IPS-18c (cell line): ENCODE measurements around the gene UCK2.

Source experiments
- H3K4me3 ChIP-seq: 2 replicates; pipeline ENCODE4 v1.7.0; 2013; ENCODE audit warnings: low read depth, mild to moderate bottlenecking, low read length, moderate library complexity; ENCODE audit not compliant: insufficient read depth
- H3K9me3 ChIP-seq: one replicate; pipeline ENCODE4 v1.6.1; 2013; ENCODE audit warnings: mild to moderate bottlenecking, low read length, moderate library complexity; ENCODE audit not compliant: control insufficient read depth, insufficient read depth

The UCK2 gene

DNA sequence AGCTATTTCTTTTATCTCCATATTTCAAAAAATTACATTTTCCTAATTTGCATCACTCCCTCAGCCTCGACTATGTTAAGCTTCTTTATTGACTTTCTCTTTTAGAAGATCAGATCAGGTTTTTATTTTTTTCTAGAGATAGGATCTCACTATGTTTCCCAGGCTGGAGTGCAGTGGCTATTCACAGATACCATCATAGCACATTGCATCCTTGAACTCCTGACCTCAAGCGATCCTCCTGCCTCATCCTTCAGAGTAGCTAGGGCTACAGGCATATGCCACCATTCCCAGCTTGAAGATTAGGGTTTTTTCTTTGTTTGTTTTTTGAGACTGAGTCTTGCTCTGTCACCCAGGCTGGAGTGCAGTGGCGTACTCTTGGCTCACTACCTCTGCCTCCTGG lies 20.1 kb downstream of the UCK2 start:
- H3K9me3 ChIP-seq = no peaks in the 10 kb centered on the region
- H3K4me3 ChIP-seq = no peak overlapping the region

DNA sequence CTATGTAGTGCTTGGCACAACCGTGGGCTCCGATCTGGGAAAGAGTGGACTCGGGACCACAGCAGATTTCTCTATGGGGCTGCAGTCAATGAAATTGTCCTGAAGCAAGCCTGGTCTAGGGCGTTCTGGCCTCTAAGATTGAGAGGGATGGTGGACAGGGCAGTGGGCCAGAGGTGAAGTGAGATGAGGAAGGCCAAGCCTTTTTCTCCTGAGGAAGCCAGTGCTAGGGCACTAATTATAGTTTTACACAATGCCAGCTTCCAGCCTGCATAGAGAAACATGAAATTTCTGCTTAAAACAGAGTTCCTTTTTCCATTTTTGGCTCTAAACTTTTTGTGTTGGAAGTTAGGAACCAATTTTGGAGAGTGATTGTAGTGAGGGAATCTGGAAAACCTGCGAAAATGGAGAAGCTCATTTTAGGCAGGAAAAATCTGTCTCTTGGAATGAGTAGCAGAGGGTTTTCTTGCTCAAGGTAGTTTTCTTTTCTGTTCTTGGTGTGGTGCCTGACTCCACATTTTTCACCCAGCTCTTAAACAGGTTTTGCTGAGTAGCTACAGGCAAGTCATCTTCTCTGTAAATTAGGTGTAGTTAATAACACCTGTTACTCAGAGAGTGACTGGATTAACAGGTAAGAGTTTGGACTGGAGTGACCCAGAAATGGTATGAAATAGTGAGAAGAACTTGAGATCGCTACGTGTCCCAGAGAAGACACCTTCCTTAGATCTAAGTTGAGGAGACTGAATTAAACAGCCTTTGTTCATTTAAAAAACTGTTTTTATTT lies 22.1 kb downstream of the UCK2 start:
- Histone ChIP-seq H3K4me3 (no peak overlapping the region), H3K9me3 (no peaks in the 10 kb centered on the region)

DNA sequence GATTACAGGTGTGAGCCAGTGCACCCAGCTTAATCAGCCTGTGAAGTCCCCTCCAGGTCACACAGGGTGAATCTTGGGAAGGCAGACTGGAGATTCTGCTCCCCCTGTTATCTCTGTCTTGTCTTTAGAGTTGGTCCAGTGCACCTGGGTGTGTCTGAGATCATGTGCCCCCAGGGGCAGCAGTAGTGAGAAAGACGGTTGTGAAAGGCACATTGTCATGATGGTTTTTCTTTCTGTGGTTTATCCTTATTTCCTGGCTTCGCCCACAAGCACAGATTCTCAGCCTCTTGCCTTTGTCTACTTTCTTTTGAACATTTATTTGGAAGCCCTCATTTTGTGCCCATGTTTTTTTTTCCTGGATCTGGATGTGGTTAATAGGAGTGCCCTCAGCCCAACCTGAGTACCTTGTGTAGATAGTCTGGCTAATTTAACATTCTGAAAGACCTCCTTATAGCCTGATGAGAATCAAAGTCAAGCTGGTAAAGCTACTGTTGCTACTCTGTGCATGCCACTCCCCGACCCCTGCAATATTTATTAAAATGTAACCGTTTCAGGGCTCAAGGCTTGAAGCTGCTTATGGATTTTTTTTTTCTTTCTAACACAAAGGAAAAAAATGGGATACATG lies 23.7 kb downstream of the UCK2 start:
- H3K9me3 ChIP-seq = no peaks in the 10 kb centered on the region
- no peak overlapping the region for H3K4me3 ChIP-seq

DNA sequence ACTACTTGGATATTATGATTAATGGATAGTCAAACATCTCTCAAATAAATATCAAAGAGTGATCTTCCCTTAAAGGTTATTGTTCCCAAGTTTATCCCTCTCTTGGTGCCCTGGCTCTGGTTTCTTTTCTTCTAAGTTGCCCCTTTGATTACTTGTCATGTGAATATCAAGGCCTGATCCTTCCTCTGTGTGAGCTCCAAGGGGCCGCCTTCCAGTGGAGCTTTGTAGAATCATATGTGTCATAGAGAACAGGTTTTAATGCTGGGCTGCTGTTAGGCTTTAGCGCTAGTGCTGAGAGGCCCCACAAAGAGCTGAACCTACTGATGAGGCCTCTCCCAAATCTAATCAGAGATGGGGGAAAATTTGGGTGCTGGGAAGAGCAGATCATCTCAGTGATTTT lies 25.5 kb downstream of the UCK2 start:
- H3K9me3 ChIP-seq = no peaks in the 10 kb centered on the region
- H3K4me3 ChIP-seq = no peak overlapping the region

DNA sequence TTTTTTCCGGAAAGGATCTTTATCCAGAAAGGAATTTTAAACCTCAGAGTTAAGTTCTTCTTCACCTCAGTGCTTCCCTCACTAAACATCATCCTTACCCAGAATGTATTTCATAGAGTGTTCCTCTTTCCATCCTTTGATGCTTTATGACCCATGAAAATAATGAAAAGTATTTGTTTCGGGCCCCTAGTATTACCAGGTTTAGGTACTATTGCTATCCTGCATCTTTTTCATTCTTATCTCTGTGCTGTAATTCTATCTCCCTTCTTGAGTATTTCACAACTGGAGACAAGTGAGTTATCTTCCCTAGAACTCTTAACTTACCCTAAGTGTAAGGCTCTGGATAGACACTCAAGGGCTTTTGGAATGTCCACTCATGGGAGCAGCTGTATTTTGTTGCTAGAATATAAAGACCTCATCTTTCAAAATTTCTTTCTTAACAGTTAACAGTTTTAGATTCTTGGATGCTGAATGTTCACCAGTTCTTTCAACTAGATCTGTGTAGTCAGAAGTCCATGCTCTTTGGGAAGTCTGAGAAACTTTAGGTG lies 26.2 kb downstream of the UCK2 start:
- Histone ChIP-seq H3K4me3 (no peak overlapping the region), H3K9me3 (no peaks in the 10 kb centered on the region)

DNA sequence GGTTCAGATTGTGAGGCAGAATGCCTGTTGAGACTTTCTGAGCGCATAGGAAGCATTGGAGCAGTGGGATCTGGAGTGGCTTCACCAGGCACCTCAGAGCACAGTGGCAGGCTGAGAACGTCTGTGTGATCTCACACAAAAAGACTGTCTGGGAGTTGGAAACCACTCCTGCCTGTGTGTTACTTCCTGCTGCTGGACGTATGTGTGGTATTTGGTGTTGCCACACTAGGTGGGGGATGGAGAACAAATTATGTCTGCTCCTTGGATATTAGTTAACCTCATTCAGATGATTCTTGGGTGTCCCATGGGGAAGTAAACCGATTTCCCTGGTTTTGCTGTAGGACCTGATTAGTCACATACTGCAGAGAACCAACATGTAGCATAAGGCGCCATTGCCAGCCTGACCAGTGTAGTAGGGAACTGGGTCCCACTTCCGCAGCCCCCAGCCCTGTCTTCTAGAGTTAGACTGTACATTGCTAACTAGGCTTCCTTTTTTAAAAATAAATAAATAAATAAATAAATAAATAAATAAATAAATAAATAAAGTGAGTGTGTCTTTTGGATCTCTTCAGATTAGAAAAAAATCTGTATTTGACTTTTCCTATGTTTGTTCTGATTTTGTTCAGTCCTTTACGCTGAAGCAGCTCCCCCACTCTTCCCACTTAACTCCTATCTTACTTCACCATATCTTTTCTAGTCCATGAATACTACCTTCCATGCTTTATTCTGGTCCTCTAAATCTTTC lies 26.9 kb downstream of the UCK2 start:
- Histone ChIP-seq H3K4me3 (no peak overlapping the region), H3K9me3 (no peaks in the 10 kb centered on the region)

DNA sequence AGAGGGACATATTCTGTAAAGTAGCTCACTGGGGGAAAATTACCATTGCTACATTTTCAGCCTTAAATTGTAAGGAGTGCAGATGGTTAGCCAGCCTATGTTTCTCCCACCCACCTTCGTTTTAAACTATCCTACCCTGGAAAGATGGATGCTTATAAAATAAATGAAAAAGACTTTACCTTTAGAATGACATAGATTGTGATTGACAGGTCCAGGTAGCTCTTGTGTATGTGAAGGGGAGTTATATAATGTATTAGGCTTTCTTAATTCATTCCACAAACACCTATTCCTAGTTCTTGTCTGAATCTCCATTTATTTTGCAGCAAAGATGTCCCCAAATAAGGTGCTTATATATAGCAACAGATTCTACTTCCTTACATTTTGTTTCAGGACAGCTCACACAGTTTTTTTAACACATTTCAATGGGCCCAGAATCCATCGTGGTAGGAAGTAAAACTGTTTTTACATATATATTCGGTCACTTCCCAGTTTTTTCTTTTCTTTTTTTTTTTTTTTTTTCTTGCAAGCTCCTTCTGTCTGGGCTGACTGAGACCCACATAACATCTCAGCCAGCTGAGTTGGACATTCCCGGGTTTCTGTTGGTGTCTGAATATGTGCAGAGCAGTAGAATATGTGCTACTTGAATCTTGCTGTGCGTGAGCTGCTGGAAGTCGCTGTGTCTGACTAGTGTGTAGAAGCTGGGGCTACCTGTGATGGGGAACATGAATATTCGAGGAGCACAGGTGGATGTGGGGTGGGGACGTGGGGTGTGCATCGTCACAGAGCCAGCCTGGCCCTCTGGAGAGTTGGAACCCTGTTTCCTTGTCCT lies 27.8 kb downstream of the UCK2 start:
- H3K4me3 ChIP-seq = no peak overlapping the region
- no peaks in the 10 kb centered on the region for H3K9me3 ChIP-seq

DNA sequence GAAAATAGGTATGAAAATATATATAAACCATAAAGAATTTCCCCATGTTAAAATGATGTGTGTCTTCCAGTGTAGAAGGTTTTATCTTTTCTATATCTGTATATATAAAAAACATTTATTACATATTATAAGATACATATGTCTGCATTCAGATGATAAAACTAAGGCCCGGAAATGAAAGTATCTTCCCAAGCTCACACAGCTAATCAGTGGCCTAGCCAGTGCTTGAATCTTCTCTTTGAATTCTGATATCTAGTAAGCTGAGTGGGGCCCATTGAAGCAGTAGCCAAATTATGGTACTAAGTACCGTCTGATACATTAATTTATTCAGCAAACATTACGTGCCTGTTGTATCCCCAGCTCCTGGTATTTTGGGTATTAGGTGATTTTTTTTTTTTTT lies 28.6 kb downstream of the UCK2 start:
- Histone ChIP-seq H3K4me3 (no peak overlapping the region), H3K9me3 (no peaks in the 10 kb centered on the region)

DNA sequence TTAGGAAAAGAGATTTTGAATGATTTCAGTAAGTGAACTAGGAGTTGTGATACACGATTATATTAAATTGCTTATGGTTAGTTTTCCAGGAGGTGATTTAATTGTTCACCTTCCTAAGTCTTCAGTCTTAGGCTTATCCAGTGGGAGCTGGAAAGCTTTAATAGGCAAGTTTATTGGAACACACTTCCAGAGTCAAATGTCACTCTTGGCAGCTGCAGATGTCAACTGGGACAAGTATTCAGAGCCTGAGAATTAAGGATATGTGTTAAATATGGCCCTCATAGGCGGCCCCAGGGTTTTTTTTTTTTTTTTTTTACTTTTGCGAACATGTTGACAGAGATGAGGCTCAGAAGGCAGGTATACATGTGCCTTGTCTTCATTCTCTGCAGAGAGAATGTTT lies 29.2 kb downstream of the UCK2 start:
- H3K9me3 ChIP-seq = no peaks in the 10 kb centered on the region
- no peak overlapping the region for H3K4me3 ChIP-seq

DNA sequence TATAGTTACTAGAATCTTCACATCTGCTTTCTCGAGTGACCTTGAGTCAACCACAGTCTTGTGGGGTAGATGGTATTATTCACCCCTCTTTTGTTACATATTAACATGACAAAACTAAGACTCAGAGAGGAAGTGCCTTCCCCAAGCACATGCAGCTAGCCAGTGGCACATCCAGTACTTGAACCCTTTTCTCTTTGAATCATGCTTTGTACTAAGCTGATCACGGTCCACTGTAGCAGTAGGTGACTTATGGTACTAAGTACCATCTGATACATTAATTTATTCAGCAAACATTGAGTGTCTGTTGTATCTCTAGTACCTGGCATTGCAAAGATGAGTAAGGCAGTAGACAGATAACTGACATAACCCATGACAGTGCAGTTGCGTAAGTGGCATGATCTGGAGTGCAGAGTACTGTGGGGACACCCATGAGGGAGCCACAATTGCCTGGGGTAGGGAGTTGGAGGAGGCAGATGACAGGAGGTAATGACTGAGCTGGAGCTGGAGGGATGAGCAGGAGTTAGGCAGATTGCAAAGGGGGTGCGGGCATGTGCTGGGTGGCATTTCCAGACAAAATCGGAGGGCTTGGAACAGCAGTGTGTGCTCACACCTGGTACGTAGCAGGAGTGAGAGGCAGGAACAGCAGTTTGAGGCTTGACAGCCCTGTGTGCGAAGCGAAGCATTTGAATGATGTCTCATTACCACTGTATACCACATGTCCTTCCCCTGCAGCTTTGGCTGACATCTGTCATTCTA lies 29.8 kb downstream of the UCK2 start:
- H3K4me3 ChIP-seq = no peak overlapping the region
- no peaks in the 10 kb centered on the region for H3K9me3 ChIP-seq

DNA sequence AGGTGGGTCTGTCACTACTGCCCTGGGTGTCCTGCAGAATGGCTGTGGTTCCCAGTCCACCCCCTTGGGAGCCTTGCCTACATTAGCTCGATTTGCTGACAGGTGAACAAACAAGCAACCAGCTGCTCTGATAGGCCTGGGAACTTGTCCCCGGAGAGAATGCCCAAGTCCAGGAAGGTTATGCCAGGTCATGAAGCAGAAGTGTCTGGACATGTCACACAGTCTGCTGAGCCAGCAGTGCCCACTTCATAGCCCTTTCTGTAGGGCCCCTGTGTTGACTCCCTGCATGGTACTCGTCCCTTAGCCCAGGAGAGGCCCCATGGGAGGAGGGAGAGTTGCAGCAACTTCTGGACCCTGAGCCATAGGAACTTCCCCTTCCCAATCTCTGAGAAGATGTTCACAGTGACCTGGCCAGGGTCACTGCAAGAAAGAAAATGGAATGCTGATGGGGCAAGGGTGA lies 31.0 kb downstream of the UCK2 start:
- Histone ChIP-seq H3K9me3 (no peaks in the 10 kb centered on the region), H3K4me3 (no peak overlapping the region)

DNA sequence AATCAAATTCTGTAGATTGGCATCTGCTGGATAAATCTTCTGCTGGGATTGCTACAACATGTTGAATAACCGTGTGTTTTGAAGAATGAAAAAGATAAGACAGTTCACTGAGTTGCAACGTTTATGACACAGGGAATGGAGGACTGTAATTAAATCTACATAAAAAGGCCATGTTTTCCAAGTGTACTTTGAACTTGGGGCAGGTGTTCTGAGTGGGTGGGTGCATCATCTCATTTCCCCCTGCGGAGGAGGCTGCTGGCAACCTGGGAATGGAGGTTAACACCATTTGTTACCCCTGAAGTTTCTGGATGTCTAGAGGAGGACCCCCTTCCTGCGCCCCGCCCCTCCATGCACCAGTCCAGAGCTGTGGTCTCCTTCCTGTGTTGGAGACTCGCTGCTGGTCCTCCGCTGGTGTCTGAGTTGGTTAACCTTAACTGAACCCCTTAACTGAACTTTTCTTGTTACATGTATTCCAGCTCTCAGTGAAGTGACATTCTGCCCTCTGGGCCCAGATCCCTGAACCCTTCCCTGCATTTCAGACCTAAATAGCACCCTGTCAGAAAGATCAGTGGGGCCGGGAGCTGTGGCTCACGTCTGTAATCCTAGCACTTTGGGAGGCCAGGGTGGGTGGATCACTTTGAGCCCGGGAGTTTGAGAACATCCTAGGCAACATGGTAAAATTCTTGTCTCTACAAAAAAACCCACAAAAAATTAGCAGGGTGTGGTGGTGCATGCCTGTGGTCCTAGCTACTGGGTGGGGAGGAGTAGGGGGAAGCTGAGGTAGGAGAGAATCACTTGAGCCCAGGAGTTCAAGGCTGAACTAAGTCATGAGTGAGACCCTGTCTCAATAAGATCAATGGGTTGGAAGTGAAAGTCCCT lies 31.8 kb downstream of the UCK2 start:
- Histone ChIP-seq H3K9me3 (no peaks in the 10 kb centered on the region), H3K4me3 (no peak overlapping the region)

DNA sequence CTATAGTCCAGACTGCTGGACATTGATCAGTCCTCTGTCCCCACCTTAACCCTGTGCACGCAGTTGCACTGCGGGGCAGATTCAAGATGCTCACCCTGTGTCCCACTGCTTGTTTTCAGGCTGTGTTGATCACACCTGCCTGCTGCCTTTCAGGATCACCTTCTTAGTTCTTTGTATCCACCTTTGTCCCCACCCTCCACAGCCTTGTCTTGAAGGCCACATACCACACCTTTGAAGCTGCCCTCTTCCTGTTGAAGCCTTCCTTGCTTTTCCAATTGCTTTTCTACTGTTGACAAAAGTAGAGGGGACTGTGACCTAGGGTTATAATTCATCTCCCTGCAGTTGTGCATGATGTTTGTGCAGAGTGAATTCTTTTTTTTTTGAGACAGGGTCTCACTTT lies 32.7 kb downstream of the UCK2 start:
- H3K9me3 ChIP-seq = no peaks in the 10 kb centered on the region

DNA sequence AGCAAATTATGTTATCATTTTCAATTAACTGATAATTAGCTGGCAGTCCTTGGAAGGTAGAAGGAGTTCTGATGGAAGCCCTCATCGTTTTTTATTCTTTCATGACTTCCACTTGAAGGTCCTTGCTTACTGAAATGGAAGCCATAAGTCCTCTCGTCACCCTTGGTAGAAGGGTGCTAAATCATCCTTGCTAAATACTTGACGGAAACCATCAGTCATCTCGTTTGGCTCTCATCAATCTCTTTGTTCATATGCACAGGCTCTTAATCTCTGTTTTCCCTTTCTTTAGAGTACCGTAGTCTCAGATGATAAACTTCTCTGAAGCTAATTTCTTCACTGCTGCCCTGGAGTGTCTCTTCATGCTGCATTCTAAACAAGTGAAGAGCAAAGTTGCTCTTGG lies 34.5 kb downstream of the UCK2 start:
- H3K9me3 ChIP-seq = no peaks in the 10 kb centered on the region
- H3K4me3 ChIP-seq = no peak overlapping the region

More for the DNA sequence above, 32.7 kb downstream of the UCK2 start:
- no peak overlapping the region for H3K4me3 ChIP-seq

DNA sequence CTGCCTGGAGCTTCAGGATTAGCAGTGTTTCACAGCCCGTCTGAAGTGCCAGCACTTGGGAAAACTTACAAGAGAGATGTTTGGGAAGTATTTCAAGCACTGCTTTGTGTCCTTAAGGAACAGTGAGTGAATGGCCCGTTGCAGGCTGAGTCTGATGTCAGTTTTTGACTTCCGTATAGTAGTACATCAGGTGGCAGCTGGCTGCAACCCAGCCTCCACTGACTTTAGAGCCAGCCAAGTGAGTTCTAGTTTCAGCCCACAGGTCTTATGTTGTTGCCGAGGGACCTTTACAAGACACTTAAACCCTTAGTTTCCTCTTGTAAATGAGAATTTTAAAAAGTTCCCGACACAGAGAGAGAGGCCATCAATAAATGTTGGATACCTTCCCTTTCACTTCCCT lies 35.0 kb downstream of the UCK2 start:
- no peak overlapping the region for H3K4me3 ChIP-seq

DNA sequence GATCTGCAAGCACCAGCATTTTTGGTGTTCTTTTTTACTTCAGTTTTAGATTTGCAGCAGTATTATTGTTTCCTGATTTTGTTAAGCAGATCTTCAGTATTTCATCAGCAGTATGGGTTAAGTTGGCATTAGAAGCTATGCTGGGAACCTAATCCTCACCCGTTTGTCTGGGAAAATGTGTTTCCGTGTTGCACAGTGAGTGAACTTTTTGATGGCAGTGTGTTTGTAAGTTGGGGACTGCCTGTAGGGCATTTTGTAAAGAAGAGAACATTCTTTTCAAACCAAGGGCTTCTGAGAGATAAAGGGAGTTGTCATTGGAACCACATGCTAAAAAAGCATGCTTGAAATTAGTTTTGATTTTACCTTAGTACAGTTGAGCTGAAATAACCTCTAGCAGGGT lies 35.9 kb downstream of the UCK2 start:
- Histone ChIP-seq H3K9me3 (no peaks in the 10 kb centered on the region), H3K4me3 (no peak overlapping the region)

More for the DNA sequence above, 35.0 kb downstream of the UCK2 start:
- no peaks in the 10 kb centered on the region for H3K9me3 ChIP-seq
